NT2/D1 (cell line): Measurements from ENCODE around the gene CKS1B.

Experiments used
- SUZ12 ChIP-seq: IDR thresholded peaks from 2 replicates; pipeline ENCODE4 v1.6.1; 2011; ENCODE audit not compliant: insufficient read length, insufficient read depth; ENCODE audit errors: extremely low read depth
- YY1 ChIP-seq: IDR thresholded peaks from 2 replicates; pipeline ENCODE4 v1.6.1; 2011; ENCODE audit not compliant: insufficient read length, insufficient read depth
- ZNF274 ChIP-seq: IDR thresholded peaks from 2 replicates; pipeline ENCODE4 v1.6.1; 2011; ENCODE audit warnings: mild to moderate bottlenecking, low read depth, low read length

DNA sequence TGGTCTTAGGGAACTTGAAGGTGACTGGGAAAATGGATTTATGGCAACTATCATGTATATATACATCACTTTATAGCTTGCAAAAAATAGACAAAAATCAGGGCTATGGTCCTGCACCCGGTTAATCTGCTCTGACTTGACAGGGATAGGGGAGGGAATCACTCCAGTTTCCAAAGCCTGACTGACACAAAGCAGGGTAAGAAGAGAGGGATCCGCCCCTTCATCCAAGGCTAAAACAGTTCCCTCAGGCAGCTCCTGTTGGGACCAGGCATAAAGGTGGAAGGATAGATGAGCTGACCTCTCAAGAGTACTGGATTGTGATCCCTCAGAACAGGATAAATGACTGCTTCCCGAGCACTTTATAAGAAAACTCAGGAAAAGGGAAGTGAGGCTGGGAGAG lies 19.9 kb upstream of the CKS1B start:
- TF ChIP-seq YY1 (no peak), SUZ12 (no peak), ZNF274 (no peak)
